ENCODE measurements around the gene RAB33B.

GRCh38 chr4:139484783-139485311 lies 30.9 kb downstream of the RAB33B start:
- TF ChIP-seq POLR2A (IDR thresholded peaks at IDR 0.05) (no peak), EP300 (IDR thresholded peaks at IDR 0.05; ENCODE audit: low read depth) (no peak), CTCF (IDR thresholded peaks at IDR 0.05) (no peak), POLR2AphosphoS5 (IDR thresholded peaks at IDR 0.05) (no peak)

All from transverse colon (tissue), 4 donors.